Esophagus squamous epithelium (tissue), 4 donors: ENCODE data around the gene TEFM.

Source experiments
- POLR2A ChIP-seq, 4 donors: fragments of 450-650 bp; IDR thresholded peaks; one replicate each; pipeline ENCODE4 v1.6.1; 2017; ENCODE audit warnings: antibody characterized with exemption in 4 of 4, mild to moderate bottlenecking in 4 of 4, moderate library complexity in 3 of 4
- TF ChIP-seq, protein P1 (sequence below), 6 experiments: fragments of 450-650 bp in 4 of 6; fragments of 200-600 bp in 2 of 6; sonication (generic) in 2 of 6; IDR thresholded peaks; one replicate each; pipeline ENCODE4 v1.5.1; 2016 to 2019; ENCODE audit warnings: antibody characterized with exemption in 6 of 6, mild to moderate bottlenecking in 4 of 6, moderate library complexity in 4 of 6

DNA sequence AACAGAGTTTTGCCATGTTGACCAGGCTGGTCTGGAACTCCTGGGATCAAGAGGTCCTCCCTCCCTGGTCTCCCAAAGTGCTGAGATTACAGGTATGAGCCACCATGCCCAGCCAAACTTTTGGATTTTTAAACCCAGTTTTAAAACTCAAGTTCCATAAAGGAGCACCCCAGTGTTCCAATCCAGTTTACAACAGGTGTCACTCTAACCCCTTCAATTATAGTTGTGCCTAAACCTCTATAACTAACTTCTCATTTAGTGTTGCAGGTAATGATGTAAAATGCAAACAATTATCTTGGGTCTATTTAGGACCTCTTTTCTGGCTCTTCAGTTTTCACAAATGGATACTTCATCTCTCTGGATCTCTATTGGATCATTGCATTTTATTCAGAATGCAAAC lies 7.9 kb upstream of the TEFM start:
- TF ChIP-seq, protein P1, sequence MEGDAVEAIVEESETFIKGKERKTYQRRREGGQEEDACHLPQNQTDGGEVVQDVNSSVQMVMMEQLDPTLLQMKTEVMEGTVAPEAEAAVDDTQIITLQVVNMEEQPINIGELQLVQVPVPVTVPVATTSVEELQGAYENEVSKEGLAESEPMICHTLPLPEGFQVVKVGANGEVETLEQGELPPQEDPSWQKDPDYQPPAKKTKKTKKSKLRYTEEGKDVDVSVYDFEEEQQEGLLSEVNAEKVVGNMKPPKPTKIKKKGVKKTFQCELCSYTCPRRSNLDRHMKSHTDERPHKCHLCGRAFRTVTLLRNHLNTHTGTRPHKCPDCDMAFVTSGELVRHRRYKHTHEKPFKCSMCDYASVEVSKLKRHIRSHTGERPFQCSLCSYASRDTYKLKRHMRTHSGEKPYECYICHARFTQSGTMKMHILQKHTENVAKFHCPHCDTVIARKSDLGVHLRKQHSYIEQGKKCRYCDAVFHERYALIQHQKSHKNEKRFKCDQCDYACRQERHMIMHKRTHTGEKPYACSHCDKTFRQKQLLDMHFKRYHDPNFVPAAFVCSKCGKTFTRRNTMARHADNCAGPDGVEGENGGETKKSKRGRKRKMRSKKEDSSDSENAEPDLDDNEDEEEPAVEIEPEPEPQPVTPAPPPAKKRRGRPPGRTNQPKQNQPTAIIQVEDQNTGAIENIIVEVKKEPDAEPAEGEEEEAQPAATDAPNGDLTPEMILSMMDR (IDR thresholded peaks at IDR 0.05): no peak
- TF ChIP-seq POLR2A (IDR thresholded peaks at IDR 0.05): no peak
